ENCODE data around the gene GABRQ.

DNA sequence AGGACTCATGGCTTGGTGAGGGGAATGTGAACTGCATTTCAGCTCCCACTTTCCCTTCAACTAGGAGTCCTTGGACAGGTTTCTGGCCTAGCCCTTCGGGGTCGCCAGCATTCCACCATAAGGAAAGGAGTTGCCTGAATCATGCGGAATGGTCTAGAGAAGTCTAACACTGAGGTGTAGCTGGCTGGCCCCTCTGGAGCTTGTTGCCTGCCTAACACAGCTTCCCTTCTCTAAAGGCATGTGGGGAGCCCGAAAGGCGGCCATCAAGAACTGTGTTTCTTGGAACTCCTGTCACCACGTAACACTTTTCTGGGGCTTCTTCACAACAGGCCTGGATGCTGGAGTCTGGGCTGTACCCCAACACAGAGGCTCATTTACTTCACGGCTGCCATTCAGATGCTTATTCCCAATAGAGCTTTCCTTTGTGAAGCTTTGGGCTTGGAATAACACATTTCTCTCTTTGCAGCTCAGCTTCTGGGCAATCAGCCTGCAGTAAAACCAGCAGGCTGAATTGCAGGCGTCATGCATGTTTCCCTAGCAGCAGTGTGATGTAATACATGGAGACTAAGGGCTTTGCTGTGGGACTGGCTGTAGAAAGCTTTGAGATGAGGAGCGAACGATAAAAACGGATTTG is 5.4 kb downstream of the GABRQ start:
- TF ChIP-seq POLR2A (IDR thresholded peaks at IDR 0.05; ENCODE audit: low read length) (no peak), GATA1 (IDR thresholded peaks at IDR 0.05; ENCODE audit: low read depth, low read length) (no peak)
